HG02938 (cell line): ENCODE data around the gene OR5H1.
"Not testable (repeated sequence)": the region's sequence is repeated elsewhere in the genome, so short reads cannot be mapped to it uniquely, and the experiment has no call there.

Source experiments
- ATAC-seq: cut with Tn5 transposase; IDR thresholded peaks from one replicate; pipeline ENCODE4 v1.9.1; 2021; ENCODE audit warnings: mild to moderate bottlenecking, moderate library complexity; ENCODE audit not compliant: unreplicated experiment

OR5H1 gene

GRCh38 chr3:98130421-98130820 lies at the start of gene OR5H1:
Gene OR5H1, plus strand, starts transcription at chr3:98130721. Its CDS starts 1,977 bp downstream, at chr3:98132698.
- no peak for ATAC-seq

GRCh38 chr3:98086873-98087272 lies 43.6 kb upstream of the OR5H1 start, which contains the start of gene OR5AC2:
Gene OR5AC2, plus strand, starts transcription at chr3:98087173. Its CDS starts 0 bp downstream, at chr3:98087173.
- no peak for ATAC-seq

GRCh38 chr3:98095882-98096281 lies 34.6 kb upstream of the OR5H1 start:
- ATAC-seq = no peak

GRCh38 chr3:98099848-98100247 lies 30.7 kb upstream of the OR5H1 start:
- no peak for ATAC-seq

- no peak for ATAC-seq
These were observed 22.4 kb upstream of the OR5H1 start for GRCh38 chr3:98108162-98108561.

- ATAC-seq = no peak
These were observed 20.5 kb upstream of the OR5H1 start for GRCh38 chr3:98109807-98110549.

GRCh38 chr3:98110550-98110908 lies 20.0 kb upstream of the OR5H1 start:
- ATAC-seq = no peak

- ATAC-seq = no peak
These were observed 16.3 kb upstream of the OR5H1 start for GRCh38 chr3:98114264-98114663.

GRCh38 chr3:98115717-98116116 lies 14.8 kb upstream of the OR5H1 start:
- ATAC-seq = no peak

- ATAC-seq = no peak
These were observed 6.1 kb downstream of the OR5H1 start for GRCh38 chr3:98136631-98137030.

- ATAC-seq = not testable (repeated sequence)
These were observed 7.5 kb downstream of the OR5H1 start for GRCh38 chr3:98137826-98138557.

- no peak for ATAC-seq
These were observed 10.0 kb downstream of the OR5H1 start for GRCh38 chr3:98140531-98140930.

GRCh38 chr3:98147179-98147578 lies 16.7 kb downstream of the OR5H1 start, which contains the start of gene OR5H14:
Gene OR5H14, plus strand, starts transcription at chr3:98147479. Its CDS starts 1,907 bp downstream, at chr3:98149386.
- no peak for ATAC-seq

GRCh38 chr3:98148751-98149150 lies 18.2 kb downstream of the OR5H1 start:
- no peak for ATAC-seq

GRCh38 chr3:98149456-98149855 lies 18.9 kb downstream of the OR5H1 start:
- not testable (repeated sequence) for ATAC-seq

GRCh38 chr3:98151241-98151640 lies 20.7 kb downstream of the OR5H1 start:
- no peak for ATAC-seq

- ATAC-seq = no peak
These were observed 35.9 kb downstream of the OR5H1 start, which contains the start of gene OR5H15 for GRCh38 chr3:98166396-98166795. Gene OR5H15, plus strand, starts transcription at chr3:98166696. Its CDS starts 2,004 bp downstream, at chr3:98168700.

- ATAC-seq = no peak
These were observed 40.5 kb downstream of the OR5H1 start for GRCh38 chr3:98171071-98171470.

- ATAC-seq = no peak
These were observed 42.1 kb downstream of the OR5H1 start for GRCh38 chr3:98172621-98173020.

GRCh38 chr3:98180319-98180890 lies 49.9 kb downstream of the OR5H1 start:
- ATAC-seq = no peak

GRCh38 chr3:98182196-98182595 lies 51.7 kb downstream of the OR5H1 start:
- no peak for ATAC-seq

GRCh38 chr3:98185180-98185579 lies 54.7 kb downstream of the OR5H1 start:
- no peak for ATAC-seq
